Measurements from ENCODE around the gene TNK2. TPM values are rescaled to one million over a fixed set of nuclear protein-coding genes. Genes with fewer than 3 reads are reported as not detected.

The TNK2 gene
- total and polyA plus RNA-seq, 2 of the 13 experiments (the other 11 are each of a cell fraction or from before 2014, with no cell fraction given), result 4.6 to 5.8 TPM

- Histone ChIP-seq H3K27ac (ENCODE audit: extremely low read length, insufficient read depth, low read length) (no peak overlapping the region), H3K79me2 (ENCODE audit: insufficient read depth, low read length) (no peaks in the 10 kb centered on the region), H3K36me3 (replicated peaks in 1 of 2; ENCODE audit: control insufficient read depth in 1 of 2, insufficient read depth in 2 of 2, low read length in 2 of 2) (no peaks in the 10 kb centered on the region), H4K20me1 (ENCODE audit: insufficient read depth, low read length) (no peaks in the 10 kb centered on the region), H3K4me1 (ENCODE audit: insufficient read depth, low read length) (no peaks in the 10 kb centered on the region), H2AFZ (ENCODE audit: low read length) (no peak overlapping the region), H3K27me3 (ENCODE audit: control insufficient read depth in 1 of 2, insufficient read depth in 2 of 2, low read length in 2 of 2) (no peaks in the 10 kb centered on the region), H3K9me3 (ENCODE audit: low read length) (no peaks in the 10 kb centered on the region), H3K4me2 (ENCODE audit: low read depth, low read length) (no peak overlapping the region), H3K9ac (ENCODE audit: insufficient read depth, low read depth, low read length) (no peak overlapping the region), H3K4me3 (replicated peaks in 1 of 3; ENCODE audit: insufficient read depth in 1 of 3, low read depth in 2 of 3, low read length in 3 of 3) (no peak overlapping the region)
- ChIA-PET POLR2A (no interaction called here), CTCF (ENCODE audit: low intra/inter-chr PET ratio, low total read pairs) (no interaction called here)
- ATAC-seq (no peak), FAIRE-seq (no peak), DNase-seq (ENCODE audit: low spot score) (no peak)
- 77% methylated on average over 5 of the region's 19 CpGs for WGBS (ENCODE audit: low lambda C conversion rate)
- no TSS peak for BruUV-seq (replicated peaks)
- in situ Hi-C loops (cut with HindIII; ENCODE audit: extremely low pct_ligation_motif_present, low pct_unique_long_range_greater_than_20kb), result no loop called here
- intact Hi-C loops (cut with micrococcal nuclease; ENCODE audit: unreplicated experiment), result no loop called here
- TF ChIP-seq ETS1 (CRISPR knock-in tag; IDR thresholded peaks at IDR 0.05), result no peak
- TF ChIP-seq THAP9 (CRISPR knock-in tag; IDR thresholded peaks at IDR 0.05; ENCODE audit: borderline replicate concordance), result no peak
- no peak for TF ChIP-seq SSRP1 (CRISPR knock-in tag; IDR thresholded peaks at IDR 0.05)
- TF ChIP-seq ZNF562 (CRISPR knock-in tag; IDR thresholded peaks at IDR 0.05; ENCODE audit: borderline replicate concordance), result no peak
- no peak for TF ChIP-seq ZUFSP (CRISPR knock-in tag; IDR thresholded peaks at IDR 0.05; ENCODE audit: borderline replicate concordance)
- no peak for TF ChIP-seq HNRNPL (IDR thresholded peaks at IDR 0.05; ENCODE audit: low read depth, low read length)
These were observed 26.3 kb downstream of the TNK2 start for GRCh38 chr3:195882002-195882441.
